ENCODE measurements around the gene LCN15.

LCN15 gene

GRCh38 chr9:136726118-136726517 is 38.2 kb downstream of the LCN15 start:
- no peak for DNase-seq (ENCODE audit: low read depth)
- peak overlapping the region; percentile 99 for H3K4me3 ChIP-seq (ENCODE audit: low read depth, low read length)

GRCh38 chr9:136725612-136726011 is 38.7 kb downstream of the LCN15 start:
- peak overlapping the region; percentile 99 for H3K4me3 ChIP-seq (ENCODE audit: low read depth, low read length)
- no peak for DNase-seq (ENCODE audit: low read depth)

DNA sequence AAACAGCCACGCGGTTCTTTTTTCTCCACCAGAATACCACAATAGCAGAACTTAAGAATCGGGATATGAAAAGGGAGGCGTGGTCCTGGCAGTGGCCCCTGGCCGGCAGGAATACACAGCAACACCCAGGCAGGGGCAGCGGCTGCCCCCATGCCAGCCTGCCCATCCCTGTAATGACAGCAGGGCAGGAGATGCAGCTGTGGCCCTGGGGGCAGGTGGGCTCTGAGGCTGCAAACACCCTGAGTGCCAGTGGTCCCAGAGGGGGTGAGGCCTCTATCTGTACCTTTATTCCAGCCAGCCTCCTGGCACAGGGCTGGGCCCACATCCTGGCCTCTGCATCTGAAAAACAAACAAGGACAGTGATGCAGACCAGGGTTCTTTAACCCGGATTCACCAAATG is 39.5 kb downstream of the LCN15 start:
- no peak overlapping the region for H3K4me3 ChIP-seq (ENCODE audit: low read depth, low read length)

GRCh38 chr9:136723989-136724388 is 40.3 kb downstream of the LCN15 start:
- DNase-seq (ENCODE audit: low read depth), result no peak
- H3K4me3 ChIP-seq (ENCODE audit: low read depth, low read length), result no peak overlapping the region

More for the DNA sequence above, 39.5 kb downstream of the LCN15 start:
- DNase-seq (ENCODE audit: low read depth), result no peak

DNA sequence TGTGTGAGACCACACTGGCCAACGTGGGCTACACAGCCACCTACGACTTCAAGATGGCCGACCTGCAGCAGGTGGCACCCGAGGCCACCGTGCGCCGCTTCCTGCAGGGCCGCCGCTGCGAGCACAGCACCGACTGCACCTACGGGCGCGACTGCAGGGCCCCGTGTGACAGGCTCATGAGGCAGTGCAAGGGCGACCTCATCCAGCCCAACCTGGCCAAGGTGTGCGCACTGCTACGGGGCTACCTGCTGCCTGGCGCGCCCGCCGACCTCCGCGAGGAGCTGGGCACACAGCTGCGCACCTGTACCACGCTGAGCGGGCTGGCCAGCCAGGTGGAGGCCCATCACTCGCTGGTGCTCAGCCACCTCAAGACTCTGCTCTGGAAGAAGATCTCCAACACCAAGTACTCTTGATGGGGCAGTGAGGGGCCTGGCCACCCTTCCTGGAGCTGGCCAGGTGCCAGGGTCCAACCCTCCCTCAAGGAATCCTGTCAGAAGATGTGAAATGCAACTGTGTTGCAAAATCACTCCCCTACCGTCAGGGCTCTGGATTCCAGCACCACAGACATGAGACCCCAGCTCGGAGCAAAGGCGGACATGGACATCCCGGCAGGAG is 40.8 kb downstream of the LCN15 start:
- no peak for DNase-seq (ENCODE audit: low read depth)
- H3K4me3 ChIP-seq (ENCODE audit: low read depth, low read length), result no peak overlapping the region

DNA sequence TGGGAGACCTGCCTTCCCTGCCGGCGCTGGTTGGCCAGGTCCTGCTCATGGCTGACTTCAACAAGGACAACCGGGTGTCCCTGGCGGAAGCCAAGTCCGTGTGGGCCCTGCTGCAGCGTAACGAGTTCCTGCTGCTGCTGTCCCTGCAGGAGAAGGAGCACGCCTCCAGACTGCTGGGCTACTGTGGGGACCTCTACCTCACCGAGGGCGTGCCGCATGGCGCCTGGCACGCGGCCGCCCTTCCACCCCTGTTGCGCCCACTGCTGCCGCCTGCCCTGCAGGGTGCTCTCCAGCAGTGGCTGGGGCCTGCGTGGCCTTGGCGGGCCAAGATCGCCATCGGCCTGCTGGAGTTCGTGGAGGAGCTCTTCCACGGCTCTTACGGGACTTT is 41.4 kb downstream of the LCN15 start:
- no peak overlapping the region for H3K4me3 ChIP-seq (ENCODE audit: low read depth, low read length)
- DNase-seq (ENCODE audit: low read depth), result no peak

DNA sequence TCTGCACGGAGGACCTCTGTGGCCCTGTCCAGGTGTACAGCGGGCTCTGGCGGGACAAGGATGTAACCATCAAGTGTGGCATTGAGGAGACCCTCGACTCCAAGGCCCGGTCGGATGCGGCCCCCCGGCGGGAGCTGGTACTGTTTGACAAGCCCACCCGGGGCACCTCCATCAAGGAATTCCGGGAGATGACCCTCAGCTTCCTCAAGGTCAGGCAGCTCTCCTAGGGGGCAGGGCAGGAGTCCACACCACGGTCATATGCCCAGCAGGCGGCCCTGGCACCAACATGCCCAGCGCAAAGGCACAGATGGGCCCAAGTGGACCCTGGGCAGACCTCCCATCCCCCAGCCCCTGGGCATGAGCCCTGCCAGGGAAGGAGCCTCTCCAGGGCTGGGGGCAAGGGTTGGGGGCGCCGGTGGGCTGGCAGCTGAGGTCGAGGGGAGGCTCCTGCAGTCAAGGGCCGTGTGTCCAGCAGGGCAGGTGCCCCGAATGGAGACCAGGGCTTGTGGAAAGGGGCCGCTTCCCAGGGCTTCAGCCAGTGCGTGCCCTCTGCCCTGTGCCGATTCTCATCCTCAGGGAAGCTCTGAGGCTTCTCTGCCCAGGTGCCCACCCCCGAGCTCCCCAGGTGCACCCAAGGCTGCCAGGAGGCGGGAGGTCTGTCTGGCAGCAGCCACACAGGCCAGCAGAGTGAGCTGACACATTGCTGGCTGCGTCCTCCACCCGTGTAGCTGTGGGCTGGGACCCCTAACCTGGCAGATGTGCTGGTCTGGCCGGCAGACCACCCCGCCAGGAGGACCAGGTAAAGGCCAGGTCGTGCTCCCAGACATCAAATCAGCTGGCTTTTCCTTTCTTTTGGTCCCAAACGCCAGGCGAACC is 42.0 kb downstream of the LCN15 start:
- DNase-seq (ENCODE audit: low read depth), result no peak
- no peak overlapping the region for H3K4me3 ChIP-seq (ENCODE audit: low read depth, low read length)

- DNase-seq (ENCODE audit: low read depth), result no peak
- H3K4me3 ChIP-seq (ENCODE audit: low read depth, low read length), result no peak overlapping the region
These were observed 42.8 kb downstream of the LCN15 start for GRCh38 chr9:136721339-136722092.

DNA sequence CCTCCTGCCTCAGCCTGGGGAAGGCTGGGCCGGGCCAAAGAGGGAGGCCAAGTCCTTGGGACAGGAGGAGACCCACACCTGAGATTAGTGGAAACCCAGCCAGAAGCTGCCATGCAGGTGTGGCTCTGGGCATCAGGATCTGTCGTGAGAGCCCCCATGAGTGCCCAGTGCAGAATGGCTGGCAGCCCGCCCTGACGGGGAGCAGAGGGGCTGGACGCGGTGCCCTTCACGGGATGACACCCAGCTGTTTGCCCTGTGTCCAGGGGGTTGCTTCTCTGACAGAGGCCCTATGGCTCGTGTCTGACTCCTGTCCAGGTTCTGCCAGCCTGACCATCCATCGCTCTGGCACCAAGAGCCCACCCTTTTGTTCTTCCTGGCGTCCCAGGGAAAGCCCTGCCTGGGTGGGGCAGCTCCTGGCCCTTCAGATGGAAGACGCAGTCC is 43.4 kb downstream of the LCN15 start:
- no peak for DNase-seq (ENCODE audit: low read depth)
- no peak overlapping the region for H3K4me3 ChIP-seq (ENCODE audit: low read depth, low read length)

DNA sequence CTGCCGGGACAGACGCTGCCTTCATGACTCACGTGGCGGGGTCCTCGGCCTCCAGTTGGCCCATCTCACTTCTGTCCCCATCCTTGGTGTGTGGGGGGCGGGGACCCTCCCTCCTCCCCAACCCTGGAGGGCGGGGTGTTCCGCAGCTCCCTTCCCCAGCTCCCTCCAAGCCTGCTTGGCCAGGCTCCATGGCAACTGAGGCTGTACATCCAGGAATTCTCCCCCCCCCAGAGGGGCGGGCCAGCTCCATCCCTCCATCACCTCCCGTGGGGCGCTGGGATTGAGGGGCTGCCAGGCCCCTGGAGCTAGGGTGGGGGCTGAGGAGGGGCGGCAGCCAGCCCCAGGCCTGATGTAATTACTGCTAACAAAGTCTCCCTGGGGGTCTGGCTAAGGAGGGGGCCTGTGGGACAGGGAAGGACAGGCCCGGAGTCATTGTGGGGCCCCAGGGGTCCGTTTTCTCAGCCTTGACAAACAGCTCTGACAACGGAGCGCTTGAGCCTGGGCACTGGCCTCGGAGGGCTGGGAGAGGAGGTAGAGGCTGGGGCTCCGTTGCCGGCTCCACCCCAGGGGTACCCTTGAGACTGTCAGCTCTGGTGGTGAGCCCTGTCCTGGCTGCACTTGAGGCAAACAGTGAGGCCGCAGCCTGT is 43.9 kb downstream of the LCN15 start:
- no peak overlapping the region for H3K4me3 ChIP-seq (ENCODE audit: low read depth, low read length)

GRCh38 chr9:136719195-136719880 is 45.0 kb downstream of the LCN15 start:
- no peak overlapping the region for H3K4me3 ChIP-seq (ENCODE audit: low read depth, low read length)
- DNase-seq (ENCODE audit: low read depth), result no peak

More for the DNA sequence above, 43.9 kb downstream of the LCN15 start:
- no peak for DNase-seq (ENCODE audit: low read depth)

DNA sequence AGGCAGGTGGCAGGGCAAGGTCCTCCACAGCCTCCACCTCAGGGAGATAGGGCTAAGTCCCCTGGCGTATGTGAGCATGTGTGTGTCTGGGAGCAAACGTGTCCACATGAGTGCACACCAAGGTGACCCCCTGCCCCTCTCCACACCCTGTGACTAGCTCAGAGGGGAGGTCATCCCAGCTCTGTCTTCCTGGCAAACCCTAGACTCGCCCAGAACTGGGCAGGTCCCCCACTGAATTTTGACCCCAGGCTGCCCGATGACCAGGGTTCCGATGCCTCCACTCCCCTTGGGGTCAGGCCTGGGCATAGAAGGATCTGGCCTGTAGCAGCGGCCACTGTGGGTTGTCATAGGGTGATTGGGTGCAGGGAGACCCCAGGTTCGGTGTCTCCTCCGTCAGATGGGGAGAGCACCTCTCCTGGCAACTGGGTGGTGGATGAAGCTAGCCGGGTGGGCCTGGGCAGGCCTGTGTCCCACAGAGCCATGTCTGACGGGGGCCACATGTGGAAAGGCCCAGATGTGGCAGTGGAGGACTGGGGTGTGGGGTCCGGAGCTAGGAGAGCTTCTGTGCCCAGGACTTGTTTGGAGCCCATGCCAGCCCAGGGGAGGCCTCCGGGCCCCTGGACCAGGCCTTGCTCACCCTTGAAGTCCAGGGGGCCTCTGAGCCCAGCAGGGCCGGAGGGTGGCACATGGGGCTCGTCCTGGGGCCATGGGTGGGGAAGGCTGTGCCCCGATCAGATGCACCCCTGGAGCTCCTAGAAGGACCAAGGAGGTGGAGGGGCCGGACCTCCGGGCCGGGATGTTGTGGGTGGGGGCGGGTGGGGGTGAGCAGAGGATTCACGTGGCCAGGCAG is 45.7 kb downstream of the LCN15 start:
- no peak overlapping the region for H3K4me3 ChIP-seq (ENCODE audit: low read depth, low read length)
- DNase-seq (ENCODE audit: low read depth), result no peak

DNA sequence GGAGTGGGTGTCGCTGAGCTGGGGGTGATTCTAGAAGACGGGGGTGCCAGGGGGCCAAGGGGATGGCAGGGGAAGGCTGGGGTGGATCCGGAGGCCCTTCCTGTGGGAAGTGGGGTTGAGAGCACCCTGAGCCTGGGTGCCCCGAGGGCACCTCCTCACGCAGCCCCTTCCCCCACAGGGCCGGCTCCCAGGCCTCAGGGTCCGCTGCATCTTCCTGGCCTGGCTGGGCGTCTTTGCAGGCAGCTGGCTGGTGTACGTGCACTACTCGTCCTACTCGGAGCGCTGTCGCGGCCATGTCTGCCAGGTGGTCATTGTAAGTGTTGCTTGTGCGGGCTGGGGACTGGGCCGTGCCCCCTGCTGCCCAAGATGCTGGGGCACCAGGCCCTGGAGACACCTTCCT is 46.9 kb downstream of the LCN15 start:
- no peak overlapping the region for H3K4me3 ChIP-seq (ENCODE audit: low read depth, low read length)
- DNase-seq (ENCODE audit: low read depth), result no peak

DNA sequence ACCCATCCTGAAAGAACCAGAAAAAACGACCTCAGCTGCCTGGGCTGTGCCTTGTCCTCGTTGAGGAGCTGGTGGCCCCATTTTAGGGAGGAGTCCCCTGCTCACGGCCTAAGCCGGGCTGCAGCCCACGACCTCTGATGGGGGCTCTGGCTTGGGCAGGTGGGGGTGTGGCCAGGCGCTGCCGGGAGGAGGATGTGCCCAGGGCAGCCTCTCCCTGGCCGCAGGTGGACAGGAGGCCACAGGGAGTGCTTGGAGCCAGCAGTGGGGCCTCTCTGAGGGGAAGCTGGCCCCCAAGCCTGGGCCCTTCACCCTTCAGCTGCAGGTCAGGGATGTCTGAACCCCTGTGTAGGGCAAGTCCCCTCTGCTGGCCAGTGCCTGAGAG is 49.4 kb downstream of the LCN15 start:
- no peak overlapping the region for H3K4me3 ChIP-seq (ENCODE audit: low read depth, low read length)
- no peak for DNase-seq (ENCODE audit: low read depth)

GRCh38 chr9:136714096-136714892 is 50.0 kb downstream of the LCN15 start:
- no peak overlapping the region for H3K4me3 ChIP-seq (ENCODE audit: low read depth, low read length)
- no peak for DNase-seq (ENCODE audit: low read depth)

GRCh38 chr9:136713550-136713949 is 50.8 kb downstream of the LCN15 start:
- peak overlapping the region; percentile 53 for H3K4me3 ChIP-seq (ENCODE audit: low read depth, low read length)
- DNase-seq (ENCODE audit: low read depth), result no peak

- peak overlapping the region; percentile 53 for H3K4me3 ChIP-seq (ENCODE audit: low read depth, low read length)
- no peak for DNase-seq (ENCODE audit: low read depth)
These were observed 51.4 kb downstream of the LCN15 start for GRCh38 chr9:136712690-136713544.
